ENCODE data around the gene KCNQ1.

DNA sequence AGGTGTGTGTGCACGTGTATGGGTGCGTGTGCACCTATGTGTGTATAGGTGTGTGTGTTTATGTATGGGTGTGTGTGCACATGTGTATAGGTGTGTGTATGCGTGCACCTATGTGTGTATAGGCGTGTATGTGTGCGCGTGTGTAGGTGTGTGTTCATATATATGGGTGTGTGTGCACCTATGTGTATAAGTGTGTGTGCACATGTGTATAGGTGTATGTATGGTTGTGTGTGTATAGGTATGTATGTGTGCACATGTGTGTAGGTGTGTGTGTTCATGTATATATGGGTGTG lies 26.9 kb downstream of the KCNQ1 start:
- TF ChIP-seq, protein P1, sequence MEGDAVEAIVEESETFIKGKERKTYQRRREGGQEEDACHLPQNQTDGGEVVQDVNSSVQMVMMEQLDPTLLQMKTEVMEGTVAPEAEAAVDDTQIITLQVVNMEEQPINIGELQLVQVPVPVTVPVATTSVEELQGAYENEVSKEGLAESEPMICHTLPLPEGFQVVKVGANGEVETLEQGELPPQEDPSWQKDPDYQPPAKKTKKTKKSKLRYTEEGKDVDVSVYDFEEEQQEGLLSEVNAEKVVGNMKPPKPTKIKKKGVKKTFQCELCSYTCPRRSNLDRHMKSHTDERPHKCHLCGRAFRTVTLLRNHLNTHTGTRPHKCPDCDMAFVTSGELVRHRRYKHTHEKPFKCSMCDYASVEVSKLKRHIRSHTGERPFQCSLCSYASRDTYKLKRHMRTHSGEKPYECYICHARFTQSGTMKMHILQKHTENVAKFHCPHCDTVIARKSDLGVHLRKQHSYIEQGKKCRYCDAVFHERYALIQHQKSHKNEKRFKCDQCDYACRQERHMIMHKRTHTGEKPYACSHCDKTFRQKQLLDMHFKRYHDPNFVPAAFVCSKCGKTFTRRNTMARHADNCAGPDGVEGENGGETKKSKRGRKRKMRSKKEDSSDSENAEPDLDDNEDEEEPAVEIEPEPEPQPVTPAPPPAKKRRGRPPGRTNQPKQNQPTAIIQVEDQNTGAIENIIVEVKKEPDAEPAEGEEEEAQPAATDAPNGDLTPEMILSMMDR (IDR thresholded peaks at IDR 0.05) = no peak
- TF ChIP-seq EP300 (IDR thresholded peaks at IDR 0.05) (no peak), POLR2AphosphoS5 (IDR thresholded peaks at IDR 0.05) (no peak), POLR2A (IDR thresholded peaks at IDR 0.05) (no peak)

Data from sigmoid colon (tissue), 4 donors.